Mesendoderm (in vitro differentiated cells): ENCODE data around the gene ANO7.

Experiments used
- DNase-seq: peaks from one replicate; pipeline ENCODE4 v3.0.0; 2013
- H2AK5ac ChIP-seq: 2 replicates; pipeline ENCODE4 v1.6.1; 2013; ENCODE audit warnings: low read length, inconsistent platforms
- H2BK120ac ChIP-seq: 2 replicates; pipeline ENCODE4 v1.6.1; 2013; ENCODE audit warnings: low read depth, mild to moderate bottlenecking, low read length, moderate library complexity, mixed read lengths
- H2BK15ac ChIP-seq: replicated peaks from 2 replicates; pipeline ENCODE4 v1.6.1; 2013; ENCODE audit warnings: low read depth, mild to moderate bottlenecking, moderate library complexity
- H2BK5ac ChIP-seq: 2 replicates; pipeline ENCODE4 v1.6.1; 2013; ENCODE audit warnings: low read length, inconsistent platforms
- H3K18ac ChIP-seq: 2 replicates; pipeline ENCODE4 v1.6.1; 2013; ENCODE audit warnings: mild to moderate bottlenecking, low read length, mixed read lengths
- H3K23ac ChIP-seq: one replicate; pipeline ENCODE4 v1.6.1; 2013; ENCODE audit warnings: low read length
- H3K27ac ChIP-seq: 2 replicates; pipeline ENCODE4 v1.5.1; 2013; ENCODE audit warnings: low read depth, mild to moderate bottlenecking, inconsistent platforms, low read length, moderate library complexity
- H3K27me3 ChIP-seq: 2 replicates; pipeline ENCODE4 v1.6.1; 2013; ENCODE audit warnings: low read length, control low read depth, mild to moderate bottlenecking, inconsistent platforms; ENCODE audit not compliant: insufficient read depth, poor library complexity
- H3K36me3 ChIP-seq: 2 replicates; pipeline ENCODE4 v1.6.1; 2013; ENCODE audit warnings: low read length, inconsistent platforms; ENCODE audit not compliant: control insufficient read depth, insufficient read depth
- H3K4ac ChIP-seq: one replicate; pipeline ENCODE4 v1.6.1; 2013; ENCODE audit warnings: low read depth, mild to moderate bottlenecking, low read length, moderate library complexity
- H3K4me1 ChIP-seq: 2 replicates; pipeline ENCODE4 v1.6.1; 2013; ENCODE audit warnings: low read depth, low read length, inconsistent platforms; ENCODE audit not compliant: control insufficient read depth
- H3K4me2 ChIP-seq: 2 replicates; pipeline ENCODE4 v1.6.1; 2013; ENCODE audit warnings: low read length
- H3K4me3 ChIP-seq: 2 replicates; pipeline ENCODE4 v1.5.1; 2013; ENCODE audit warnings: mild to moderate bottlenecking, low read length
- H3K56ac ChIP-seq: one replicate; pipeline ENCODE4 v1.6.1; 2013; ENCODE audit warnings: low read length
- H3K79me1 ChIP-seq: 2 replicates; pipeline ENCODE4 v1.6.1; 2013; ENCODE audit warnings: low read length, inconsistent platforms
- H3K79me2 ChIP-seq: 2 replicates; pipeline ENCODE4 v1.6.1; 2013; ENCODE audit warnings: mild to moderate bottlenecking, low read length; ENCODE audit not compliant: control insufficient read depth, insufficient read depth
- H3K9ac ChIP-seq: 2 replicates; pipeline ENCODE4 v1.6.1; 2013; ENCODE audit warnings: low read length, inconsistent platforms
- H4K5ac ChIP-seq: one replicate; pipeline ENCODE4 v1.6.1; 2013; ENCODE audit warnings: low read length
- H4K8ac ChIP-seq: one replicate; pipeline ENCODE4 v1.6.1; 2013; ENCODE audit warnings: low read depth, mild to moderate bottlenecking, control low read depth, low read length, moderate library complexity
- WGBS: extraction: QIAGEN DNeasy Blood & Tissue Kit; methylation state at CpG from one replicate; pipeline ENCODE4 v1.1.7; 2013; ENCODE audit warnings: low lambda C conversion rate, missing lambda C conversion rate; ENCODE audit not compliant: insufficient coverage; ENCODE audit errors: extremely low coverage; 5-methylcytosine and 5-hydroxymethylcytosine counted together

Gene ANO7

DNA sequence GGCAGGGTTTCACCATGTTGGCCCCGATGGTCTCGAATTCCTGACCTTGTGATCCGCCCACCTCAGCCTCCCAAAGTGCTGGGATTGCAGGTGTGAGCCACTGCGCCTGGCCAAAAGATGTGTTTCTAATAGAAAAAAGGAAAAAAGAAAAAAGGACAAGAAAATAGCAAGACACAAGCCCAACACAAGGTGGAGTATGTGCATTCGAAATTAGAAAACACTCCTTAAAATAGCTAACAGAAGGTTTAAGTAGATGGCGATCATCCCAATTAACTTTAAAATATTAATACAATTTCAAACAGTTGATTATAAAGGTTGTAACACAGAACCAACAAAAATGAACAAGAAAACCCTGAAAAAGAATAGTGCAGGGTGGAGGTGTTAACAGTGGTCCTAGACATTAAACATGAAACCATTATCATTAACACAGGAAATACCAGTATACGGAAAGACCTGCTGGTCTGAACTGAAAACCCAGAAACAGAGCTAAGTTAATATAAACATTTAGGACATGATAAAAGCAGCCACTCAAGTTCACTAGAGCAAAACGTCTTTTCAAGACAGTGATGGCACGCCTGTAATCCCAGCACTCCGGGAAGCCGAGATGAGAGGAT is 69.0 kb downstream of the ANO7 start:
- no peak overlapping the region for H4K8ac ChIP-seq
- no peak overlapping the region for H3K9ac ChIP-seq
- no peak overlapping the region for H3K4ac ChIP-seq
- H3K27me3 ChIP-seq, result no peaks in the 10 kb centered on the region
- no peak overlapping the region for H3K27ac ChIP-seq
- no peak overlapping the region for H2AK5ac ChIP-seq
- no peak overlapping the region for H3K56ac ChIP-seq
- no peak overlapping the region for H2BK15ac ChIP-seq
- H3K4me3 ChIP-seq, result no peak overlapping the region
- no peak overlapping the region for H3K4me2 ChIP-seq
- H3K36me3 ChIP-seq, result peaks cover 27% of the 10 kb centered on the region
- no peak overlapping the region for H2BK5ac ChIP-seq
- no peak overlapping the region for H3K18ac ChIP-seq
- no peak for DNase-seq
- peaks cover 2% of the 10 kb centered on the region for H3K79me2 ChIP-seq
- no peaks in the 10 kb centered on the region for H3K4me1 ChIP-seq
- no peak overlapping the region for H4K5ac ChIP-seq
- peaks cover 5% of the 10 kb centered on the region for H3K79me1 ChIP-seq
- no CpG with 5 or more reads among the region's 11 CpGs for WGBS
- H3K23ac ChIP-seq, result no peak overlapping the region
- no peak overlapping the region for H2BK120ac ChIP-seq

DNA sequence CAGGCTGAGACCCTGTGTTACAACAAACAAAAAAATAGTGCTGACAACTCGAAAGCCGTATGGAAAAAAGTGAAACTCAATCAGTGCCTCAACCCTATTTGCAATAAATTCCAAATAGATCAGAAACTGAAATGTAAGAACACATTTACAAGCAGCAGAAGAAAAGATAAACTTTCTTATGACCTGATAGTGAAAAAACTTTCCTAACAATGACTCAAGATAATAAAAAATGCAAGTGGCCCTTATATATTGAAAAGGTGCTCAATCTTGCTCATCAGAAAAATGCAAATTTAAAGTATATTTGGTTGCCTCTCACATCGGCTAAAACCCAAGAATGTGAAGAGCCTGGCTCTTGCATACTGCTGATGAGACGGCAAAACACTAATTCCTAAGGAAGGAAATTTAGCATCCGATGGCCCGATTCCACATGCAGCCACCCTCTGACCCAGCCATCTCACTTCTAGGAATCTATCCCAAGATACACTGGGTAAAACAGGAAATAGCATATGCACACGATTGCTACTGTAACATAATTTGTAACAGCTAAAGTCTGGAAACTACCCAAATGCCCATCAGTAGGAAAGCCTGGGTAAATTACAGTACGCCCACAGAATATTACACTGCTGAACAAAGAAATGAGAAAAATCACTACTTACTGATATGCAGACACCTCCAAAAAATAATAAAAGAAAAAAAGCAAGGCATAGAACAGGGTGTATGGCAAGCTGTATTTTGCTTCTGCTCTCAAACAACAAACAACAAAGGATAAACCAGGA is 70.2 kb downstream of the ANO7 start:
- no peaks in the 10 kb centered on the region for H3K27me3 ChIP-seq
- H3K4me2 ChIP-seq, result no peak overlapping the region
- WGBS, result no CpG with 5 or more reads among the region's 8 CpGs
- no peak overlapping the region for H3K9ac ChIP-seq
- DNase-seq, result no peak
- H3K27ac ChIP-seq, result no peak overlapping the region
- H3K79me2 ChIP-seq, result peaks cover 2% of the 10 kb centered on the region
- H3K56ac ChIP-seq, result no peak overlapping the region
- H2BK120ac ChIP-seq, result no peak overlapping the region
- no peak overlapping the region for H2BK5ac ChIP-seq
- no peak overlapping the region for H3K18ac ChIP-seq
- no peak overlapping the region for H4K5ac ChIP-seq
- peaks cover 6% of the 10 kb centered on the region for H3K79me1 ChIP-seq
- no peak overlapping the region for H3K4me3 ChIP-seq
- no peak overlapping the region for H3K4ac ChIP-seq
- peaks cover 21% of the 10 kb centered on the region for H3K36me3 ChIP-seq
- no peak overlapping the region for H4K8ac ChIP-seq
- H2BK15ac ChIP-seq, result no peak overlapping the region
- no peaks in the 10 kb centered on the region for H3K4me1 ChIP-seq
- H2AK5ac ChIP-seq, result no peak overlapping the region
- H3K23ac ChIP-seq, result no peak overlapping the region

GRCh38 chr2:241260911-241261310 is 72.4 kb downstream of the ANO7 start:
- Histone ChIP-seq H3K23ac (no peak overlapping the region), H3K18ac (no peak overlapping the region), H3K56ac (no peak overlapping the region), H4K5ac (no peak overlapping the region), H3K79me1 (peaks cover 11% of the 10 kb centered on the region), H3K27ac (no peak overlapping the region), H2BK15ac (no peak overlapping the region), H2AK5ac (no peak overlapping the region), H2BK120ac (no peak overlapping the region), H3K4me3 (no peak overlapping the region), H3K79me2 (peaks cover 7% of the 10 kb centered on the region), H3K9ac (no peak overlapping the region), H3K36me3 (peaks cover 17% of the 10 kb centered on the region), H4K8ac (no peak overlapping the region), H3K4ac (no peak overlapping the region), H2BK5ac (no peak overlapping the region), H3K27me3 (no peaks in the 10 kb centered on the region), H3K4me2 (no peak overlapping the region), H3K4me1 (no peaks in the 10 kb centered on the region)
- no CpG with 5 or more reads among the region's 3 CpGs for WGBS
- no peak for DNase-seq

DNA sequence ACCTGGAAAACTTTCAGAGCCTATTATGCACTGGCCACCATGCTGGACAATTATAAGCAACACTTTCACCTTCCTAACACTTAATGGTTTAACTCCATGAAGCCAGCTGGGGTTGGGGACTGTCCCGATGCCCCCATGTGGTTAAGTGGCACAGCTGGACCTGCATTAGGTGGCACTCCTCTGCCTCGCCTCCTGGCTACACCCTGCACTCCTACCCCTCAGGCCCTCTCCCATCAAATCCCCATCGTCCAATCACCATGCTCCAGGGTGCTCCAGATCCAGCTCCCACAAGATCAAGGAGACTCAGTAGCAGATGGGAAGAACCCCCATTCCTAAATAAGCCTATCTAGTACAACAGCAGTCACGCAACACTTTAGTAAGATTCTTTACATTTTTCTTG is 73.2 kb downstream of the ANO7 start:
- no peak overlapping the region for H2BK15ac ChIP-seq
- no peak overlapping the region for H2AK5ac ChIP-seq
- H3K27me3 ChIP-seq, result no peaks in the 10 kb centered on the region
- H3K9ac ChIP-seq, result no peak overlapping the region
- H3K18ac ChIP-seq, result no peak overlapping the region
- no peak overlapping the region for H3K4me3 ChIP-seq
- H4K5ac ChIP-seq, result no peak overlapping the region
- no peaks in the 10 kb centered on the region for H3K4me1 ChIP-seq
- H3K27ac ChIP-seq, result no peak overlapping the region
- DNase-seq, result no peak
- no CpG with 5 or more reads among the region's 4 CpGs for WGBS
- no peak overlapping the region for H4K8ac ChIP-seq
- no peak overlapping the region for H3K56ac ChIP-seq
- no peak overlapping the region for H2BK5ac ChIP-seq
- peaks cover 16% of the 10 kb centered on the region for H3K79me1 ChIP-seq
- H3K36me3 ChIP-seq, result peaks cover 19% of the 10 kb centered on the region
- no peak overlapping the region for H3K4me2 ChIP-seq
- H3K79me2 ChIP-seq, result peaks cover 9% of the 10 kb centered on the region
- no peak overlapping the region for H3K4ac ChIP-seq
- no peak overlapping the region for H2BK120ac ChIP-seq
- H3K23ac ChIP-seq, result no peak overlapping the region

DNA sequence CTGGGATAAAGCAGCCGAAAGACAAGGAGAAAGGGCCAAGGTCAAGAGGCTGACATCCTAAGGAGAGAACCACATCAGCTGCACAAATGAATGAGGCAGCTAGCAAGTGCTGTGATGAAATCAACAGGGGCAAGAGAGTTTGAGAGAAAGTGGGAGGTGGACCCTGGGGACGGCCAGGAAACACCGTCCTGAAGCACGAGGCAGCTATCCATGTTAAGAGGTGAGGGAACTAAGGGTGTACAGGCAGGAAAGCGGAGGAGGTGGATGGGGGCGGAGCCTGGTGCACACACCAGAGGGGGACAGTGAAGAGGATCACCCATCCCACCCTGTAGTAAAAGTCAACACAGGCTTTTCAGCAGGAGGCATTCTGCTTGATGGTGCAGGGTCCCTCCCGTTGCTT is 74.6 kb downstream of the ANO7 start:
- Histone ChIP-seq H3K9ac (no peak overlapping the region), H3K79me1 (peaks cover 25% of the 10 kb centered on the region), H3K79me2 (peaks cover 17% of the 10 kb centered on the region), H3K18ac (no peak overlapping the region), H3K27me3 (no peaks in the 10 kb centered on the region), H3K56ac (no peak overlapping the region), H3K4me2 (no peak overlapping the region), H2BK5ac (no peak overlapping the region), H2BK120ac (no peak overlapping the region), H3K4me1 (no peaks in the 10 kb centered on the region), H4K5ac (no peak overlapping the region), H3K36me3 (peaks cover 22% of the 10 kb centered on the region), H4K8ac (no peak overlapping the region), H3K4ac (no peak overlapping the region), H3K27ac (no peak overlapping the region), H3K23ac (no peak overlapping the region), H2BK15ac (no peak overlapping the region), H3K4me3 (no peak overlapping the region), H2AK5ac (no peak overlapping the region)
- WGBS, result no CpG with 5 or more reads among the region's 7 CpGs
- no peak for DNase-seq
